Measurements from ENCODE around the gene CCDC198. TPM values are rescaled to one million over a fixed set of nuclear protein-coding genes. Genes with fewer than 3 reads are reported as not detected.

CCDC198 gene
- polyA plus RNA-seq, 1 donor (not counting 4 experiments of a cell fraction or from before 2014, with no cell fraction given), result not detected

DNA sequence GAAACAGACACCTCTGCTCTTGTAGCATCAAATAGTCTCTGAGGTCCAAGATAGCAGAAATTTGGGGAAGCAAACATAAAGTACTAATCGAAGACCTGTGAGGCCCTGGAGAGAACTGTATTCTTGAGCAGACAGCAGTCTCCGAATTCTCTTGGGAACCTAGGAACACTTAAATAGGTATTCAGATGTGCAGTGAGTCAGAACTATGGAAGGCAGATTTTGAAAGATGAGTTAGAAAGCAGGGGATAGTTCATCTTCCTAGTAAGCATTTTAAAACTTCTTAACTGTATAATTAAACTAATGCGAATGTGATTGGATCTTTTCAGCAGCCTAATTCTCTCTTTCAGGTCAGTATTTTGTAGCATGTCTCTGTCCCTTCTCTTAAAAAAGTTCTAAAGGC lies 72.7 kb downstream of the CCDC198 start:
- no peak overlapping the region for H3K4me3 ChIP-seq (ENCODE audit: control insufficient read depth in 2 of 3, extremely low read depth in 1 of 3, insufficient read depth in 2 of 3, low read depth in 1 of 3, low read length in 3 of 3)
- H2AFZ ChIP-seq (ENCODE audit: control insufficient read depth, low read length), result no peak overlapping the region
- H3K27ac ChIP-seq (ENCODE audit: control insufficient read depth, insufficient read depth, low read length), result no peak overlapping the region
- no peaks in the 10 kb centered on the region for H3K36me3 ChIP-seq (ENCODE audit: control insufficient read depth in 2 of 2, extremely low read depth in 1 of 2, insufficient read depth in 2 of 2, low read length in 2 of 2)
- no peak overlapping the region for H3K9ac ChIP-seq (ENCODE audit: control insufficient read depth, extremely low read depth, insufficient read depth, low read length)
- no peaks in the 10 kb centered on the region for H4K20me1 ChIP-seq (ENCODE audit: control insufficient read depth, extremely low read depth, insufficient read depth, low read length)
- dilution Hi-C loops (cut with MboI; ENCODE audit: extremely low pct_ligation_motif_present, low sequenced_read_pairs), result no loop called here
- TF ChIP-seq CTCF (optimal IDR thresholded peaks at IDR 0.05 in 1 of 3, IDR thresholded peaks at IDR 0.05 in 1 of 3, conservative IDR thresholded peaks at IDR 0.05 in 1 of 3; ENCODE audit: extremely low read depth in 1 of 3, insufficient read depth in 2 of 3, low read length in 3 of 3) (no peak), EZH2 (IDR thresholded peaks at IDR 0.05; ENCODE audit: low read length) (no peak)
- H3K27me3 ChIP-seq (ENCODE audit: control insufficient read depth, extremely low read depth, insufficient read depth, low read length), result no peaks in the 10 kb centered on the region
- DNase-seq (ENCODE audit: low read depth, low spot score), result no peak
- no peaks in the 10 kb centered on the region for H3K79me2 ChIP-seq (ENCODE audit: control insufficient read depth, insufficient read depth, low read length)
- no peaks in the 10 kb centered on the region for H3K9me3 ChIP-seq (ENCODE audit: control insufficient read depth, low read depth, low read length)
- no peaks in the 10 kb centered on the region for H3K9me1 ChIP-seq (ENCODE audit: control insufficient read depth, extremely low read depth, insufficient read depth, low read length)
- no peak for FAIRE-seq
- no peak overlapping the region for H3K4me2 ChIP-seq (ENCODE audit: control insufficient read depth, extremely low read depth, insufficient read depth, low read depth, low read length)
- no peaks in the 10 kb centered on the region for H3K4me1 ChIP-seq (ENCODE audit: control insufficient read depth, extremely low read depth, insufficient read depth, low read length)

DNA sequence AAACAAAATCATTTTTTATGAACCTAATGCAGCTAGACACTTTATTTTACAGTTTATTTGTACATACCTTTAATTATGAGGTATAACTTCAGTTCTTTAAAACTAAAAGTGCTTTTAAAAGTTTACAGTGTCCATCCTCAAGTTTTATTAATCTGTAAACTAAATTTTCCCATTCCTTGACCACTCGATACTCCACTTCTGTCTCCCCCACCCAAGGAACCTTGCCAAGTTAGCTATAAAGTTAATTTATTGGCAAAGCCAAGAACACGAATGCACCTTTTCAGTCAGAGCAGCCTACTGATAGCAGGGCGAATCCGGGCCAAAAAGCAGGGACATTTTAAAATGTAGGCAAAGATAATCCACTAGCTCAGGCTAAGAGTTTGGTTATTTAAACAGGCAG lies 73.6 kb downstream of the CCDC198 start:
- no peak overlapping the region for H2AFZ ChIP-seq (ENCODE audit: control insufficient read depth, low read length)
- H3K27ac ChIP-seq (ENCODE audit: control insufficient read depth, insufficient read depth, low read length), result no peak overlapping the region
- TF ChIP-seq EZH2 (IDR thresholded peaks at IDR 0.05; ENCODE audit: low read length) (no peak), CTCF (optimal IDR thresholded peaks at IDR 0.05 in 1 of 3, IDR thresholded peaks at IDR 0.05 in 1 of 3, conservative IDR thresholded peaks at IDR 0.05 in 1 of 3; ENCODE audit: extremely low read depth in 1 of 3, insufficient read depth in 2 of 3, low read length in 3 of 3) (no peak)
- dilution Hi-C loops (cut with MboI; ENCODE audit: extremely low pct_ligation_motif_present, low sequenced_read_pairs), result no loop called here
- H3K4me2 ChIP-seq (ENCODE audit: control insufficient read depth, extremely low read depth, insufficient read depth, low read depth, low read length), result no peak overlapping the region
- no peak for DNase-seq (ENCODE audit: low read depth, low spot score)
- H3K4me3 ChIP-seq (ENCODE audit: control insufficient read depth in 2 of 3, extremely low read depth in 1 of 3, insufficient read depth in 2 of 3, low read depth in 1 of 3, low read length in 3 of 3), result no peak overlapping the region
- H4K20me1 ChIP-seq (ENCODE audit: control insufficient read depth, extremely low read depth, insufficient read depth, low read length), result no peaks in the 10 kb centered on the region
- H3K36me3 ChIP-seq (ENCODE audit: control insufficient read depth in 2 of 2, extremely low read depth in 1 of 2, insufficient read depth in 2 of 2, low read length in 2 of 2), result no peaks in the 10 kb centered on the region
- FAIRE-seq, result no peak
- H3K9me1 ChIP-seq (ENCODE audit: control insufficient read depth, extremely low read depth, insufficient read depth, low read length), result no peaks in the 10 kb centered on the region
- H3K79me2 ChIP-seq (ENCODE audit: control insufficient read depth, insufficient read depth, low read length), result no peaks in the 10 kb centered on the region
- H3K9ac ChIP-seq (ENCODE audit: control insufficient read depth, extremely low read depth, insufficient read depth, low read length), result no peak overlapping the region
- no peaks in the 10 kb centered on the region for H3K9me3 ChIP-seq (ENCODE audit: control insufficient read depth, low read depth, low read length)
- no peaks in the 10 kb centered on the region for H3K27me3 ChIP-seq (ENCODE audit: control insufficient read depth, extremely low read depth, insufficient read depth, low read length)
- no peaks in the 10 kb centered on the region for H3K4me1 ChIP-seq (ENCODE audit: control insufficient read depth, extremely low read depth, insufficient read depth, low read length)

Other genes starting within 250 kb of the CCDC198 start
- gene EXOC5, start 225.0 kb downstream of the CCDC198 start, polyA plus RNA-seq, result 31.6 to 48.2 TPM (median 32.0 TPM) in 3 replicates
- gene AP5M1, start 224.9 kb downstream of the CCDC198 start, polyA plus RNA-seq, result 24.9 to 35.8 TPM (median 30.7 TPM) in 3 replicates
- gene NAA30, start 103.3 kb downstream of the CCDC198 start, polyA plus RNA-seq, result 8.1 to 19.4 TPM (median 13.4 TPM) in 3 replicates